ENCODE data around the gene PNKD. TPM values are rescaled to one million over a fixed set of nuclear protein-coding genes. Genes with fewer than 3 reads are reported as not detected.

PNKD gene
- total RNA-seq, 4 donors from 2014 or later, result 40.3 to 74.1 (median 56.5) TPM

GRCh38 chr2:218230882-218231281, 39.4 kb upstream of the PNKD start:
- no peaks in the 10 kb centered on the region for H3K27me3 ChIP-seq
- peaks cover 51 to 100% (median 79%) of the 10 kb centered on the region in 4 donors for H3K36me3 ChIP-seq
- no peak for TF ChIP-seq POLR2A (IDR thresholded peaks at IDR 0.05; ENCODE audit: low read depth)
- no peak for TF ChIP-seq POLR2AphosphoS5 (IDR thresholded peaks at IDR 0.05)
- TF ChIP-seq EP300 (IDR thresholded peaks at IDR 0.05), result no peak
- peak in 1 of 3 experiments; percentile 6 for TF ChIP-seq CTCF (IDR thresholded peaks at IDR 0.05)
- 0% methylated on average over 1 of the region's 1 CpG for WGBS
- peaks cover 29 to 50% (median 39%) of the 10 kb centered on the region in 4 donors for H3K4me1 ChIP-seq
- peak overlapping the region in 1 of 4 donors; percentile 61 for H3K27ac ChIP-seq (replicated peaks in 1 of 4)
- no peak overlapping the region for H3K4me3 ChIP-seq
- no peak for DNase-seq (ENCODE audit: extremely low spot score)
- H3K9me3 ChIP-seq, result no peaks in the 10 kb centered on the region
- intact Hi-C loops (cut with DNase I), result no loop called here

- peaks cover 59 to 97% (median 82%) of the 10 kb centered on the region in 4 donors for H3K36me3 ChIP-seq
- no peak for TF ChIP-seq CTCF (IDR thresholded peaks at IDR 0.05)
- TF ChIP-seq POLR2AphosphoS5 (IDR thresholded peaks at IDR 0.05), result no peak
- no peak for TF ChIP-seq EP300 (IDR thresholded peaks at IDR 0.05)
- TF ChIP-seq POLR2A (IDR thresholded peaks at IDR 0.05; ENCODE audit: low read depth), result no peak
- intact Hi-C loops (cut with DNase I), result no loop called here
- no peaks in the 10 kb centered on the region for H3K9me3 ChIP-seq
- no peaks in the 10 kb centered on the region for H3K27me3 ChIP-seq
- H3K27ac ChIP-seq (replicated peaks in 1 of 4), result no peak overlapping the region
- peaks cover 25 to 40% (median 32%) of the 10 kb centered on the region in 4 donors for H3K4me1 ChIP-seq
- no peak for DNase-seq (ENCODE audit: extremely low spot score)
- H3K4me3 ChIP-seq, result no peak overlapping the region
- 69% methylated on average over 4 of the region's 4 CpGs for WGBS
These were observed 36.8 kb upstream of the PNKD start for GRCh38 chr2:218233543-218233942.

- Histone ChIP-seq H3K27ac (replicated peaks in 1 of 4) (no peak overlapping the region), H3K36me3 (peaks cover 63 to 97% (median 90%) of the 10 kb centered on the region in 4 donors), H3K4me1 (peaks cover 15 to 30% (median 22%) of the 10 kb centered on the region in 4 donors), H3K27me3 (no peaks in the 10 kb centered on the region), H3K4me3 (no peak overlapping the region), H3K9me3 (no peaks in the 10 kb centered on the region)
- intact Hi-C loops (cut with DNase I), result no loop called here
- DNase-seq (ENCODE audit: extremely low spot score), result no peak
- 54% methylated on average over 3 of the region's 3 CpGs for WGBS
- TF ChIP-seq POLR2A (IDR thresholded peaks at IDR 0.05; ENCODE audit: low read depth) (no peak), CTCF (IDR thresholded peaks at IDR 0.05) (no peak), POLR2AphosphoS5 (IDR thresholded peaks at IDR 0.05) (no peak), EP300 (IDR thresholded peaks at IDR 0.05) (no peak)
These were observed 35.8 kb upstream of the PNKD start for GRCh38 chr2:218234521-218234920.

GRCh38 chr2:218235017-218235416, 35.3 kb upstream of the PNKD start:
- TF ChIP-seq EP300 (IDR thresholded peaks at IDR 0.05) (no peak), CTCF (IDR thresholded peaks at IDR 0.05) (no peak), POLR2AphosphoS5 (IDR thresholded peaks at IDR 0.05) (no peak), POLR2A (IDR thresholded peaks at IDR 0.05; ENCODE audit: low read depth) (no peak)
- Histone ChIP-seq H3K4me3 (no peak overlapping the region), H3K27me3 (no peaks in the 10 kb centered on the region), H3K27ac (replicated peaks in 1 of 4) (no peak overlapping the region), H3K4me1 (peaks cover 10 to 25% (median 17%) of the 10 kb centered on the region in 4 donors), H3K36me3 (peaks cover 68 to 98% (median 91%) of the 10 kb centered on the region in 4 donors), H3K9me3 (no peaks in the 10 kb centered on the region)
- no peak for DNase-seq (ENCODE audit: extremely low spot score)
- WGBS, result 100% methylated on average over 2 of the region's 2 CpGs
- intact Hi-C loops (cut with DNase I), result no loop called here

GRCh38 chr2:218236829-218237228, 33.5 kb upstream of the PNKD start:
- Histone ChIP-seq H3K36me3 (peaks cover 62 to 98% (median 89%) of the 10 kb centered on the region in 4 donors), H3K27me3 (no peaks in the 10 kb centered on the region), H3K27ac (replicated peaks in 1 of 4) (no peak overlapping the region), H3K4me3 (no peak overlapping the region), H3K4me1 (peaks cover 0 to 12% (median 10%) of the 10 kb centered on the region in 4 donors), H3K9me3 (no peaks in the 10 kb centered on the region)
- no peak for DNase-seq (ENCODE audit: extremely low spot score)
- intact Hi-C loops (cut with DNase I), result no loop called here
- 82% methylated on average over 4 of the region's 4 CpGs for WGBS
- TF ChIP-seq POLR2AphosphoS5 (IDR thresholded peaks at IDR 0.05) (peak in 1 of 2 donors; percentile 9), POLR2A (IDR thresholded peaks at IDR 0.05; ENCODE audit: low read depth) (no peak)

Data from esophagus muscularis mucosa (tissue), 4 donors.